HG03378 (cell line): Measurements from ENCODE around the gene DGKI.
"Not testable (repeated sequence)": the region's sequence is repeated elsewhere in the genome, so short reads cannot be mapped to it uniquely, and the experiment has no call there.

Experiments used
- ATAC-seq: cut with Tn5 transposase; IDR thresholded peaks from one replicate; pipeline ENCODE4 v1.9.1; 2021; ENCODE audit warnings: mild to moderate bottlenecking, moderate library complexity; ENCODE audit not compliant: unreplicated experiment

Gene DGKI

DNA sequence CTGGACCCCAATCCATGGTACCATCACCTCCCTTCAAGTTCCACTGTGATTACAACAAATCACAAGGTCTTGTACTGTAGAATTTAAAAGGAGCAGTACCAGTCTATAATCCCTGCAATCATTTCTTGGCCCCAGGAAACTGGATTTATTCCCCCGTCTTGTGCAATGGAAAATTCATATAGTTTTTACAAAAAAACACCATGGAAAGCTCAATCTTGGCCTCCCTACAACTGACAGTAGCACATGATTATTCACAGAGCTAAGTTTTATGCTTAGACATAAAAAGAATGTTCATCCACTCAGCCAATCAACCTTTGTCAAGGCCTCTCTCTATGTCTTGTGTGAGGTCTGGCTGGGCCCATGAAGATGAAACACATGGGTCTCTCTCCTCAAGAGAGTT lies 10.2 kb downstream of the DGKI start:
- no peak for ATAC-seq

DNA sequence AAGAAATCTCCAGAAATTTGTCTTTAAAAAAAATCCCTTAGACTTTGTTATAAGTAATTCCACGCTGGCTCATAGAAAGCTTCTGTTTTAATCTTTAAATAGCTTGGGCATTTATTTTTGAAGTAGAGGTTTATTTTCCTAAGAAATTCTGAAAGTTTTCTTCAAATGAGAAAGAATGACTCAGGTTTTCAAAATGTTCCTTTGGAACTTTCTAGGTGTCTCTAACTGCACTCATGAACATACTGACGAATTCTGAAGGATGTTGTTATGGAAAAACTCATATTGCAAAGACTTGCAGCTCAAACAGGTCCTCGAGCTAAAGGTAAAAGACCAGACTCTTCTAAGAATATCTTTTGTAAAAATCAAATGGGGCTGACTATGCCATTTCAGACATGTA lies 10.7 kb downstream of the DGKI start:
- no peak for ATAC-seq

DNA sequence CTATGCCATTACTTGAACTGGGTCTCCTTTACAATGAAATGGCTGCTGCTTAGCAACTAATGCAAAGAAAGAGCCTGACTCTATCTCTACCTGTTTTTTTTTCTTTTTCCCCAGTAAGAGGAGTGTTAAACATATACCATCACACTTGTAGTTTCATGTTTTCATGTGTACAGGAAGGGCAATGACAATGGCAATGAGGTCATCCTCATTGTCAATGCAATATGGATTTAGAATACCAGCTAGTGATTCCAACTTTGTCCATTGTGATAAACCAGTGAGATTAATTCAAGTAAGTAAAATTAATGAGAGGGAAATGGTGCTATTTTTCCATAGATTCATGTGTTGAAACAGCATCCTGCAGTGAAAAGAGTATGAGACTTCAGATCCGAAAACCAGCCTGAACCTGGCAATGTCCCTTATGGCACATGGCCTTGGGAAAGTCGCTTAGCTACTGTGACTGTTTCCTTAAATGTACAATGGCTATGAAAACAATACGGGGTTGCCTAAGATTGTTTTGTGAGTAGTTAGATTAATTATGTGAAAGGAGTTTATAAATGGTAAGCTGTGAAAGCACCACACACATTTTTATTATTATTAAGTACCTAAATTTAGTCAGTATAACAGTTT lies 11.2 kb downstream of the DGKI start:
- ATAC-seq: no peak

DNA sequence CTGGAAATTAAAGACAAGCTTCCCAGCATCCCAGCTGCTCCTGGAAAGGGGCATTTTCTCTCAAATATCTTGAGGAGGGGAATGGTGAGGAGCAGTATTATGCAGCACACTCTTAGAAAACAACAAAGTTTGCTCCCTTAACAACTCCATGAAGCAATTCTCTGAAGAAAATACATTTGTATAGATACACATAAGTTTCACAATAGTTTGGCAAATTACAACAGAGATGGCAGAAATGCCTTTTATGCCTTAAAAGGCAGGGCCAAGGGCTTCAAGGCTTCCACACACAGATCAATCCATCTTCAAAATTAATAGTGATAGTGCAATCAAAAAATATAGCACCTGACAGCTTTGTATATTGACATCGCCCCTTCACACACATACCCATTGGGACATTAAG lies 12.2 kb downstream of the DGKI start:
- ATAC-seq: no peak

DNA sequence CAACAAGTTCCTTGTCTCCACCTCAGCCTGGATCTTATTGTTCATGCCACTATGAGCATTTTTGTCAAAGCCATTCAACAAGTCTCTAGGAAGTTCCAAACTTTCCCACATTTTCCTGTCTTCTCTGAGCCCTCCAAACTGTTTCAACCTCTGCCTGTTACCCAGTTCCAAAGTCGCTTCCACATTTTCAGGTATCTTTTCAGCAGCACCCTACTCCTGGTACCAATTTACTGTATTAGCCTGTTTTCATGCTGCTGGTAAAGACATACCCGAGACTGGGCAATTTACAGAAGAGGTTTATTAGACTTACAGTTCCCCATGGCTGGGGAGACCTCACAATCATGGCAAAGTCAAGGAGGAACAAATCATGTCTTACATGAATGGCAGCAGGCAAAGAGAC lies 13.8 kb downstream of the DGKI start:
- not testable (repeated sequence) for ATAC-seq

DNA sequence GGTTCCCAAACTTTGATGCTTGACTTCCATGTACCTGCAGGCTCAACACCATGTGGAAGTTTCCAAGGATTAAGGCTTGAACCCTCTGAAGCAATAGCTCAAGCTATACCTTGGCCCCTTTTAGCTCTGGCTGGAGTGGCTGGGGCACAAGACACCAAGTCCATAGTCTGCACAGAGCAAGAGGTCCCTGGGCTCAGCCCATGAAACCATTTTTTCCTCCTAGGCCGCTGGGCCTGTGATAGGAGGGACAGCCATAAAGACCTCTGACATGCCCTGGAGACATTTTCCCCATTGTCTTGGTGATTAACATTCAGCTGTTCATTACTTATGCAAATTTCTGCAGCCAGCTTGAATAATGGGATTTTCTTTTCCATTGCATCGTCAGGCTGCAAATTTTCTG lies 14.4 kb downstream of the DGKI start:
- no peak for ATAC-seq

DNA sequence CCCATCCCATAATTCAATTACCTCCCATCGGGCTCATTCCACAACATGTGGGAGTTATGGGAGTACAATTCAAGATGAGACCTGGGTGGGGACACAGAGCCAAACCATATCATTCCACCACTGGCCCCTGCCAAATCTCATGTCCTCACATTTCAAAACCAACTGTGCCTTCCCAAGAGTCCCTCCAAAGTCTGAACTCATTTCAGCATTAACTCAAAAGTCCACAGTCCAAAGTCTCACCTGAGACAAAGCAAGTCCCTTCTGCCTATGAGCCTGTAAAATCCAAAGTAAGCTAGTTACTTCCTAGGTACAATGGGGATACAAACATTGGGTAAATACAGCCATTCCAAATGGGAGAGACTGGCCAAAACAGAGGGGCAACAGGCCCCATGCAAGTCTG lies 15.2 kb downstream of the DGKI start:
- ATAC-seq: not testable (repeated sequence)

DNA sequence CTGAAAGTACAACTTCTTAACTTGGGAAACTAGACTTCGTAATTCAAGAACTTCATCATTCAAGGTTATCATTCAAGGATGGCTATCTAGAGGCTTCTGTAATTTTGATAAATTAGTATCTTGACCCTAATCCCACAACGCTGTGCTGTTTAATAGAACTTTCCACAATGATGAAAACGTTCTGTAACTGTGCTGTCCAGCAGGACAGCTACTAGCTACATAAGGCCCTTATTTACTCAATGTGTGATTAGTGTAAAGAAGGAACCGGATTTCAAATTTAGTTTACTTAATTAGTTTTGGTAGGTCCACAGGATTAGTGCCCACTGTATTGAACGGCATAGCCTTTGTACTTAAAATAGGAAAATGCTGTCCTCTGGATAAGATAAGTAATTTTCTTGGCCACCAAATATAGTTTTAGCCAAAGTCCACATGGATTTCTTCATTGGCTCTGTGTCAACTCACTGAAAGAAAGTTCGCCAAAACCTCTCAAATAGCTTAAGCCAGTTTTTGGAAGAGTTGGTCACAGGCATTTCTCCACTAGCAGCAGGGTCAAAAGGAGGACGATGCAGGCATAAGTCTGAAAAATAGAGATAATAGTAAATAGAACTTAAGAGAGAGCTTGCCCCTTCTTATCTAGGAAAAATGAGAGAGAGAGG lies 17.3 kb downstream of the DGKI start:
- no peak for ATAC-seq

DNA sequence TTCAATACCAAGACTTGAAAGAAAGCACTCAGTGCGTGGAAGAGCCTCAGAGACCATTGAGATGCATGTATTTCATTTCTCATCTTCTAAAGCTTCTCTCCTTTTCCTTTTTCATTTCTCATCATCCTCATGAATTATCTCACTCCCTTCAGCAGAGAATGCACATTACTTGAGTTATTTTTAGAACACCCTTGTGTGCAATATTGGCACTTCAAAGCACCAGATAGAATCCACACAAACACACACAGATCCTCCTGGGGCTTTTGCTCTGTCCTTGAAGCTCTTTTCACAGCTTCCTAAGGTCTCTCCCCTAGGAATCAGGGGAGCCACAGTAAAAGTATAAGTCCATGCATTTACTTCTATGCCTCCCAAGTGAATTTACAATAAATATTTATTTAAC lies 18.3 kb downstream of the DGKI start:
- no peak for ATAC-seq

DNA sequence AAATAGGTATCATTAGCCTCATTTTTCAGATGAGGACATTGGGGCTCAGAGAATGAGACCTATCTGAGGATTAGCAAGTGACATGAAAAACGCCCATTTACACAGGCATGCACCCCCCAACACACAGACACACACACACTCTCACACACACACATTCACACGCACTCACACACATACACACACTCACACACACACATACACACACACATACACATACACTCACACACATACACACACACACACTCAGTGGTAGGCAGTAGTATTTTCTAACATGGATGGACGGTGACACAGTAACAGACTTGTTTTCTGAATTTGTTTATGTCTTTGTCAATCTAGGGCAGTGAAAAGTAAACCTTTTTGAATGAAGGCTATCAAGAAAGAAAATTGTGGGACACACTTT lies 21.3 kb downstream of the DGKI start:
- ATAC-seq: no peak

DNA sequence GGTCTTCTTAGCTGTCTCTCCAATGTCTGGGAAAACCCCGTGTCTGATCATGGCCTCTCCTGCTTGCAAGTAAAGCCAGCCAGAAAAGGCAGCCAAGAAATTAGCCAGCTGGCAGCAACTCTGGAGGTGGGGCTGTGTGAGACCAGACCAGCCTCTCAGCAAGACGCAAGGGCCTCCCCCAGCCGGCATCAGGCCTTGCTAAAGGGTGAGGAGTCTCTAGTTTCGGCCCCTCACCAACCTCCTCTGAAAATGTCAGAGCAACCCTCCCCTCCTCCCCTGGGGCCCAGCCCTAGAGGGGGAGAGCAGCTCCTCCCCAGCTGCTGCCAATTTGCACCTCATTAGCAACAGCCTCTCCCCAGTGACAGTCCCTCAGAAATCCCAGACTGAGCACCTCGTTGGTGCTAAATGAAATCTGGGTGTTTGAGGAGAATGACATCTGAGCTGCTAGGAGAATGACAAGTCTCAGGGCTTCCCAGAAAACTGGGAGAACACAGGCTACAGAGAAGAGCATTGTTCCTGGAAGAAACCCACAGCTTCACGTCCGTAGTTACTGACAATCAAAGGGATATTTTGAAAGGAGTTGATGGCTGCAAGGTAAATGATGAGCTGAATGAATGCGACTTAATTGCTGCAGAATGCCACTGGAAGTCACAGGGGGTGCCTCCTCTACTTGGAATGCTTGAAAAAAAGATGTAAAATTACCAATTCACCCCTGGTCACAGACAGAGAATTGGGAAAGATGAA lies 25.9 kb downstream of the DGKI start:
- ATAC-seq: no peak

DNA sequence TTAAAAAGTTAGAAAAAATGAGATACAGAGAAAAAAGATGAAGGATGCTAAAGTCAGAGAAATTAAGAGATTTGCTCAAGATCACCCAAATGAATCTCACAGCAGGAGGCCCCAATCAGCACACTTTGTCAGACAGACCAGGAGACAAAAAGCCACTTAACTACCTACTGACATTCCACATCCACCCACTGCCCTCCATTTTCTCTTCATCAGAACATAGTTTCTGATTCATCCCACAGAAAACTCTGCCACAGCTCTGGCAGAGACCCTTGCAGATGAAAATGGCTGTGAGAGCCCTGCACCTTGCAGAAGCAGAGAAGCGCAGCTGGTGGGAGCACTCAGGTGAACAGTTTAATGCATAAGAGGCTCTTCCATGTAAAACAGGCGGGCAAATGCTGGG lies 26.6 kb downstream of the DGKI start:
- ATAC-seq: no peak

DNA sequence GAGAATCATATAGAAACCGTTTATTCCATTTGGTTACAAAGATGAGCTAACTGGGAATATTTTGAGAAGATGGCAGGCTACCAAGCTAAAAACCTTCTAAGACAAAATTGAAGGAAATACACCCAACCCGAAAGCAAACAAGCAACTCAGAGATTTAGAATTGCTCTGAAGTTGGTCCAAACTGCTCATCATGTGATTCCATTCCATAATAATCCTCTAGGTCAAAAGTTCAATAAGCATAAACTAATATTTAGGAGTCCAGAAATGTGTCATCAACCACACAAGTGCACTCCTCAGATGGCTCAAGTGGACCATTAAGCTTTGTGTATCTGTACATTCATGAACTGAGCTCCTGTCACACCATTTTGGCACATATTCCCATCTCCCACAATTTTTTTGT lies 28.7 kb downstream of the DGKI start:
- ATAC-seq: no peak

DNA sequence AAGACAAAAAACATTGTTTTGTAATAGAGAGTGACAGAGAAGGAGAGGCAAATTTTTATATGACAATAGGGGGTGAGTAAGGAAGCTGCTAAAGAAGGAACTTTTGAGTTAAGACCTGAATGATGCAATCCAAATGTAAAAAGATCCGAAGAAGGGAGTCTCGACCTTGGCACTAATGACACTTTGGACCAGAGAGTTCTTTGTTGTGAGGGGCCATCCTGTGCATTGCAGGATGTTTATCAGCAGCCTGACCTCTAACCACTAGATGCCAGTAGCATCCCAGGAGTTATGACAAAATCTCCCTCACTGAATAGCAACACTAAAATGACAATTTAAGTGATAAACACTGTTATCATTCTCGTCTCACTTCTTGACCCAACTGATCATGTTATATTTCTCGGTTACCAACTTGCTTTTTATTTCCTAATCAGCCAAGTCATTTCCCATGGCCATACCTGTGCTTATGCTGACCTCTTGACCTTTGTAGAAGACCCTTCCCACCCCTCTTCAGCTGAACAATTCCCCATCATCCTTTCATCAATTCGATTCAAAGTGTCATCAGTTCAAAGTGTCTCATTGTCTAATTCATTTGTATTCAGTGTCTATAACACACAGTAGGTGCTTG lies 30.0 kb downstream of the DGKI start:
- no peak for ATAC-seq

DNA sequence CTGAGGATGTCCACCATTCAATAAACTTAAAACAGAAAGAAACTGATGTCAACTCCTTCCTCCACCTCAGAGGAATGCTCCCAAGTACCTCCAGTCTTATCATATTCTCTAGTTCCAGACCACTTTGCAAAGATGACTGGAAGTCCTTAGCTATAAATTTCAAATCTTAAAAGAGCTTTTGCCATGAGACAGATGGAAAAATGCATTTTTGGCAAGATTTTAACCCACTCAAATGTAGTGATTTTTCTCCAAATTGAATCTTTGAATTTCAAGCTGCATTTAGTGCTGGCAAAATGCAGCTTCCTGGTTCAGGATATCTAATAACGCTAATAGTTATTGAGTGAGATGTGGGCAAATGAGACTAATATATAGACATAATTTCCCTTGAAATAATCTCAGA lies 33.2 kb downstream of the DGKI start:
- no peak for ATAC-seq

DNA sequence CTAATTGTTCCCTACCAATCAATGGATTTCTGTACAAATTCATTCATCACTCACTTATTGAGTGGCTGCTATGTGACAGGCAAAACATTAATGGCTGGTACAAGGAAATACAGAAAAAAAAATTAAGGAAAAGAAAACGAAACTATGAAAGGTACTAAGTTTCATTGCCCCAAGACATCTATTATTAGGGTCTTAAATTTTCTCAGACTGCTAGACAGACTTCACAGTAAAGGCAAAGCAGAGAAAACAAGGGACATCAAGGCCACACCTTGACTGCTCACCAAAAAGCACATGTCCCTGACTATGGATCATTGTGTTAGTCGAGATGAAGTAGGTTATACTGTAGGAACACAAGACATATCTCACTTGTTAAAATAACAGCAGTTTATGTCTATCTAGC lies 36.5 kb downstream of the DGKI start:
- ATAC-seq: no peak

DNA sequence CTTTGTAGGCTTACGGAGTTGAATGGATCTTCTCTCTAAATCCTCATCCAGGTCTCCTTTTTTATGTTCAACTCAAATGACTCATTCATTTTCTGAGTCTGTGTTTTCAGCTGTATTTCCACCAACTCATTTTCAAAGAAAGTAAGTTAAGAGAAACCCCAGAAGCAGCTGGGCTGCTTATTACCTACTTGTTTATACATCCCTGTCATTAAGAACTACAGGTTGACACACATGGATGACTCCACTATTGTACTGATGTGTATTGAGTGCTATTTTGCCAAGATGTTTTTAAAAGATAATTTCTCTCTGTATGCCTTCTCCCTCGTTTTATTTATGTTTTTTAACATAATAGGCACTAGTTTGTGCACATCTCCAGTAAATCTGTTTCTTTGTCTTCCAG lies 41.9 kb downstream of the DGKI start:
- no peak for ATAC-seq

DNA sequence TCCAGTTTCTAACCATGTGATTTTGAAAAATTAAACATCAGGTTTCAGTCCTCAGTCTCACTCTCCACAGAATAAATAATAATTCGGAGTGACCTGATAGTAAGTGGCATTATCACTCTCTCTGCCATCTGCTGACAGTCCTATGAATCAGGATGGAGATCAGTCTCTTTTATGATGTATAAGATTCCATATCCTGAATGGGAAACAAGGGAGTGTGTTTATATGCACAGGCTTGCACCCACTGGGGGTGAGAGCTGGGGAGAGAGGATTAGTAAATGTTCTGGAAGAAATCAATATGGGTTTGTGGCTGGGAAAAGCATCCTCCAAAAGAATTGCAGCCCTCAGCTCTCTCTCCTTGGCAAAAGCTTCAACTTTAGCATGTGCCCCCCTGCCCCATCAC lies 45.3 kb downstream of the DGKI start:
- ATAC-seq: no peak

DNA sequence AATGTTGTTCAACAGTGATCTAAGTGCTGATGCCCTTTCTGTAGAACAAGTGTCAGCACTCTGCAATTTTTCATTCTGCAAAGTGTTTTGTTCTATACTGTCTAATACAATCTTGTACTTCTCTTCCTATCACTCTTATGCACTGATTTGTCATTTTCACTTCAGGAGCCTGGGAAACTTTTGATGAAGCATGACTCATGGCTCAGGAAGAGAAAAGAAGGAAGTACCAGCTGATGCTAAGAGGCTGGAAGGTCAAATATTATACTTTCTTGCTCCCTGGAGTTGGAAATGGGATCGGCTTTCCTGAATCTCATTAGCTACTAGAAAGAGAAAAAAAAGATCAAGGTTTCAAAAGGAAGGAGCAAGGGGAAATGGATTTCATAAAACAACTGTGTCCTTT lies 45.8 kb downstream of the DGKI start:
- no peak for ATAC-seq

DNA sequence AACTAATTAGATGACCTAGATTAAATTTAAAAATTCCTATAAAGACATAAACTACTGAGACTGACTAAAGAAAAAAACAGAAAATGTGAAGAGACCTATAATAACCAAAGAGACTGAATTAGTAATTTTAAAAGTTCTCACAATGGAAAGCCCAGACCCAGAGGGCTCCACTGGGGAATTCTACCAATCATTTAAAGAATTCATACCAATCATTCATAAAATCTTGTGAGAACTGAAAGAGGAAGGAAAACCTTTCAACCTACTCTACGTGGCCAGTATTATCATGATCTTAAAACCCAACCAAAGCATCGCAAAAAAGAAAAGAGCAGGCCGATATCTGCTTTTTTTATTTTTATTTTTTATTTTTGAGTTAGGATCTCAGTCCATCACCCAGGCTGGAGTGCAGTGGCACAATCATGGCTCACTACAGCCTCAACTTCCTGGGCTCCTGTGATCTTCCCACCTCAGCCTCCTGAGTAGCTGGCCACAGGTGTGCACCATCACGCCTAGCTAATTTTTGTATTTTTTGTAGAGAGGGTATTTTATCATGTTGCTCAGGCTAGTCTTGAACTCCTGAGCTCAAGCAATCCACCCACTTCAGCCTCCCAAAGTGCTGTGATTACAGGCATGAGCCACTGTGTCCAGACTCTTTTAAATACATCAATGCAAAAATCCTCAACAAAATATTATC lies 48.6 kb downstream of the DGKI start:
- peak; percentile 100 for ATAC-seq

DNA sequence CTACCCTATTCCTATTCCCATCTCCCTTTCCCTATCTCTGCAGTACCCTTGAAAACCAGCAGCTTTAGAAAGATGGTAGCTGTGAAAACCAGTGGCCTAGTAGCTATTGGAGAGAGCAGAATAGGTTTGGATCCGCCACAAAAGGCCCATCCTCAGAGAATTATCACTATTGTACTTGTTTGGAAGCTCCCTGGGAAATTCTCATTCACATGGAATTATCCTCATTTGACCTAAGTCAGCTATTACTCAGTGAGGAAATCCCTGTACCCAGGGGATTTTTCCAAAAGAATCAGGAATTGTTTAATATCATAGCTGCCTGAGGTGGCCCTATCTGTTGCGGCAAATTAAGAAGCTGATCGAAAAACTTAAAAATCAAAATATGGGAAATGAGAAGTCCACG lies 51.6 kb downstream of the DGKI start:
- ATAC-seq: no peak
